HG02798 (cell line): Measurements from ENCODE around the gene SEL1L3.

Source experiments
- ATAC-seq: cut with Tn5 transposase; IDR thresholded peaks from one replicate; pipeline ENCODE4 v1.9.1; 2021; ENCODE audit warnings: mild to moderate bottlenecking; ENCODE audit not compliant: unreplicated experiment, poor library complexity

Gene SEL1L3

DNA sequence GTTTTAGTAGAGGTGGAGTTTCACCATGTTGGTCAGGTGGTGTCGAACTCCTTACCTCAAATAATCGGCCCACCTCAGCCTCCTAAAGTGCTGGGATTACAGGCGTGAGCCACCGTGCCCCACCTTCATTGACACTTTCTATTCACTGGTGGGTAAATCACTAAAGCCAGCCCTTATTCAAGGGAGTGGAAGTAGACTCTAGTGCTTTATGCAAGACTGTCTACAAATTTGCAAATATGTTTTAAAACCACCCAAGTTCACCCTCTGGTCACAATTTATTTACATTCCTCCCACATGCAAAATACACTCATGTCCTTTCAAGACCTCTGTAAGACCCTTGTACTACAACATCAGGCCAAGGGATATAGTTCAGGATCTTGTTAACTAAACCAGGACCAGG lies 162.1 kb downstream of the SEL1L3 start:
- ATAC-seq = no peak

DNA sequence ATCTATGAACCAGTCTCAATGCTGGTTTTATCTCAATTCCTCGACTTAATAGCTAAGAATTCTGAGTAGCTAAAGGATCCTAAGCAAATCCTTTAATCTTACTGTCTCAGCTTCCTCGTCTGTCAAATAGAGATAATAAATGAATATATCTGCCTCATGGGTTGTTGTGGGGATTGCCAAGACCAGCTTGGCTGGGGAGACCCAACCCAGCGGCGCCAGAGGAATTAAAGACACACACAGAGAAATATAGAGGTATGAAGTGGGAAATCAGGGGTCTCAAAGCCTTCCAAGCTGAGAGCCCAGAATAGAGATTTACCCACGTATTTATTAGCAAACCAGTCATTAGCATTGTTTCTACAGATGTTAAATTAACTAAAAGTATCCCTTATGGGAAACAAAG lies 165.3 kb downstream of the SEL1L3 start:
- no peak for ATAC-seq
